K562 (cell line): ENCODE data around the gene DNAAF3. TPM values are rescaled to one million over a fixed set of nuclear protein-coding genes. Genes with fewer than 3 reads are reported as not detected.

Experiments
- BCLAF1 ChIP-seq, 2 experiments: fragments of 450-650 bp in 1 of 2; IDR thresholded peaks; 2 replicates each; pipeline ENCODE4 v1.6.1; 2011 to 2017; ENCODE audit warnings: low read depth in 2 of 2, antibody characterized with exemption in 1 of 2, borderline replicate concordance in 1 of 2, low read length in 1 of 2, mild to moderate bottlenecking in 1 of 2, mixed read lengths in 1 of 2; ENCODE audit not compliant: control insufficient read depth in 1 of 2
- CC2D1A ChIP-seq: fragments of 450-650 bp; IDR thresholded peaks from 2 replicates; pipeline ENCODE4 v1.6.1; 2017; ENCODE audit warnings: mild to moderate bottlenecking
- CTCF ChIP-seq, 3 experiments: IDR thresholded peaks in 2 of 3; conservative IDR thresholded peaks in 1 of 3; 2 replicates each; pipeline ENCODE4 v1.5.1; 2011 to 2012; ENCODE audit warnings: low read length in 3 of 3, mild to moderate bottlenecking in 3 of 3, control low read depth in 2 of 3, improper control_type of control experiment in 1 of 3, inconsistent platforms in 1 of 3, low read depth in 1 of 3, mixed read lengths in 1 of 3, moderate library complexity in 1 of 3; ENCODE audit not compliant: insufficient read depth in 2 of 3
- E2F8 ChIP-seq: fragments of 450-650 bp; IDR thresholded peaks from 2 replicates; pipeline ENCODE4 v1.7.1; 2018; ENCODE audit warnings: mild to moderate bottlenecking, low read depth; ENCODE audit not compliant: partially characterized antibody
- ELF2 ChIP-seq: fragments of 250-450 bp; sonication (Bioruptor Pico); IDR thresholded peaks from 2 replicates; pipeline ENCODE4 v1.5.0; 2021; ENCODE audit warnings: mild to moderate bottlenecking
- FOXP1 ChIP-seq: sonication (generic); formaldehyde crosslinking; IDR thresholded peaks from 2 replicates; pipeline ENCODE4 v1.8.0; 2022; ENCODE audit warnings: mild to moderate bottlenecking, missing genetic modification reagents
- KAT8 ChIP-seq: fragments of 450-650 bp; IDR thresholded peaks from 2 replicates; pipeline ENCODE4 v1.6.1; 2016; ENCODE audit warnings: low read depth, mild to moderate bottlenecking
- MEIS2 ChIP-seq: fragments of 450-650 bp; IDR thresholded peaks from 2 replicates; pipeline ENCODE4 v1.6.1; 2014; ENCODE audit warnings: mild to moderate bottlenecking; ENCODE audit not compliant: partially characterized antibody
- NCOA6 ChIP-seq: fragments of 450-650 bp; IDR thresholded peaks from 2 replicates; pipeline ENCODE4 v1.6.1; 2017; ENCODE audit warnings: mild to moderate bottlenecking
- RNF219 ChIP-seq: fragments of 250-450 bp; sonication (Bioruptor Pico); IDR thresholded peaks from 2 replicates; pipeline ENCODE4 v1.5.0; 2022; ENCODE audit warnings: mild to moderate bottlenecking
- SP1 ChIP-seq: sonication (generic); formaldehyde crosslinking; IDR thresholded peaks from 2 replicates; pipeline ENCODE4 v1.8.1; 2022; ENCODE audit warnings: mild to moderate bottlenecking, missing genetic modification reagents
- ZBTB11 ChIP-seq, 3 experiments: fragments of 200-800 bp in 1 of 3; fragments of 250-450 bp in 1 of 3; fragments of 450-650 bp in 1 of 3; sonication (Bioruptor Pico) in 1 of 3; sonication (Bioruptor generic) in 1 of 3; formaldehyde crosslinking in 1 of 3; IDR thresholded peaks; 2 replicates each; pipeline versions ENCODE4 v1.6.1 to v1.8.0; 2016 to 2022; ENCODE audit warnings: mild to moderate bottlenecking in 2 of 3, missing genetic modification characterization in 2 of 3, missing compliant biosample characterization in 1 of 3, moderate library complexity in 1 of 3
- ZNF133 ChIP-seq: fragments of 250-450 bp; sonication (Bioruptor Pico); IDR thresholded peaks from 2 replicates; pipeline ENCODE4 v1.4.0; 2020; ENCODE audit warnings: mild to moderate bottlenecking
- polyA plus RNA-seq, 8 experiments: library from polyadenylated mRNA; depleted of rRNA in 4 of 8; stranded (reverse) in 5 of 8; unstranded in 3 of 8; fragments of >200 nt; fragmentation: Nextera tagmentation in 2 of 8; fragmentation: Illumina TruSeq in 1 of 8; extraction: Ambion mirVana in 2 of 8; extraction: Trizol in 1 of 8; gene quantifications; 2 replicates each; pipeline versions ENCODE4 v1.2.1 to v1.2.3, GENCODE V29; 2011 to 2014; ENCODE audit warnings: inconsistent platforms in 1 of 8, missing spikeins in 1 of 8
- total RNA-seq, 7 experiments: library from RNA; depleted of rRNA in 6 of 7; stranded (reverse); fragments of >200 nt in 6 of 7; fragmentation: Illumina TruSeq in 2 of 7; extraction: Trizol in 2 of 7; gene quantifications; 2 replicates each; pipeline versions ENCODE4 v1.2.1 to v1.2.3, GENCODE V29; 2011 to 2021; ENCODE audit warnings: low replicate concordance in 1 of 7

The DNAAF3 gene
- total and polyA plus RNA-seq, 9 of the 15 experiments (the other 6 are each of a cell fraction or from before 2014, with no cell fraction given) = 21.6 to 61.5 (median 43.0) TPM

- no peak for TF ChIP-seq ZBTB11 (CRISPR knock-in tag; IDR thresholded peaks at IDR 0.05)
- TF ChIP-seq ELF2 = no peak
- peak; percentile 88 to 96 (median 95) for TF ChIP-seq CTCF (IDR thresholded peaks at IDR 0.05 in 2 of 3, conservative IDR thresholded peaks at IDR 0.05 in 1 of 3; ENCODE audit: insufficient read depth in 2 of 3, low read depth in 1 of 3, low read length in 3 of 3)
- TF ChIP-seq MEIS2 = peak; percentile 55
- no peak for TF ChIP-seq RNF219 (CRISPR knock-in tag)
- no peak for TF ChIP-seq NCOA6
- no peak for TF ChIP-seq KAT8
- TF ChIP-seq E2F8 = peak; percentile 50
- peak; percentile 49; the same call in 1 of the 2 replicates for TF ChIP-seq SP1 (CRISPR knock-in tag)
- TF ChIP-seq BCLAF1 (IDR thresholded peaks at IDR 0.05; ENCODE audit: borderline replicate concordance in 1 of 2, control insufficient read depth in 1 of 2, low read depth in 2 of 2, low read length in 1 of 2) = no peak
- peak; percentile 67; the same call in 1 of the 2 replicates for TF ChIP-seq CC2D1A
- TF ChIP-seq ZNF133 (CRISPR knock-in tag) = no peak
- 0 out of 2 replicates have a peak, but pooled peaks have one; percentile 40 for TF ChIP-seq FOXP1 (CRISPR knock-in tag)
Observed at GRCh38 chr19:55212447-55212846, 46.0 kb upstream of the DNAAF3 start (continued).
